Fibroblast of skin of scalp (primary cell): ENCODE data around the gene ZNF624.

Experiments
- DNase-seq: peaks from one replicate; pipeline ENCODE4 v3.0.0-alpha.2; 2013

Gene ZNF624

GRCh38 chr17:16593356-16594102 is 60.1 kb downstream of the ZNF624 start:
- DNase-seq: no peak

- DNase-seq: peak; percentile 88
Observed at GRCh38 chr17:16589097-16589969, 64.3 kb downstream of the ZNF624 start.

GRCh38 chr17:16585796-16586195 is 67.9 kb downstream of the ZNF624 start:
- DNase-seq: no peak

- peak; percentile 85 for DNase-seq
Observed at GRCh38 chr17:16584273-16584995, 69.2 kb downstream of the ZNF624 start.

- no peak for DNase-seq
Observed at GRCh38 chr17:16583781-16584180, 69.9 kb downstream of the ZNF624 start.

GRCh38 chr17:16573466-16573865 is 80.2 kb downstream of the ZNF624 start:
- DNase-seq: no peak
